Body of pancreas (tissue), 4 donors: ENCODE data around the gene RFX7.

Experiments used
- CTCF ChIP-seq, 7 experiments: fragments of 450-650 bp in 4 of 7; fragments of 200-600 bp in 3 of 7; sonication (generic) in 3 of 7; IDR thresholded peaks; one replicate each; pipeline ENCODE4 v1.5.1; 2016 to 2019; ENCODE audit warnings: antibody characterized with exemption in 7 of 7
- POLR2A ChIP-seq, 3 donors: fragments of 450-650 bp; IDR thresholded peaks; one replicate each; pipeline ENCODE4 v1.6.1; 2016; ENCODE audit warnings: antibody characterized with exemption in 3 of 3, mild to moderate bottlenecking in 2 of 3

GRCh38 chr15:56126409-56126808 lies 117.3 kb downstream of the RFX7 start:
- TF ChIP-seq POLR2A (IDR thresholded peaks at IDR 0.05) (no peak), CTCF (IDR thresholded peaks at IDR 0.05) (no peak)
